Measurements from ENCODE around the gene MAP3K10.

The MAP3K10 gene

DNA sequence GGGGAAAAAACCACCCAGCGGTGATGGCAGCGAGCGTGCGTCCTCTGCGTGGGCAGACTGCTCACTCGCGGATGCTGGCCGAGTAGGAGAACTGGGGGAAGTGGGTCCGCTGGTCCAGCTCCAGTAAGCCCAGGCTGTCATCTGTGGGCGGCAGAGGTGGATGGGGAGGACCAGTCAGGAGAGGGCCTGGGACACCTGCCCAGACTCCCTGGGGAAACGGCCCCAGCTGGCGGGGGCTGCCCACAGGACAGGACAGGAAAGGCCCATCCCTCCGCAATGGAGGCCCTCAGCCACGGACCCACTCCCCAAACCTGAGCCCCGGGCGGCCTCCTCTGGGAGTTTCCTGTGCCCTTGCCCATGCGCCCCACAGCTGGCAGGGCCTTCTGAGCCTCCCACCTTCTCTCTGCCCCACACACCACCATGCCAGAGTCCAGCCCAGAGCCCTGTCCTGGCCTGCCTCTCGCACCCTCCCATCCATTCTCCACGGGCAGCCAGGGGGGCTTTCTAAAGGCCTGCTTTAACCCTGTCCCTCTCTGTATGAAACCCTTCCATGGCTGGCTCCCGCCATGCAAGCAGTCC is 42.7 kb downstream of the MAP3K10 start:
- no peak for DNase-seq (ENCODE audit: low spot score)

DNA sequence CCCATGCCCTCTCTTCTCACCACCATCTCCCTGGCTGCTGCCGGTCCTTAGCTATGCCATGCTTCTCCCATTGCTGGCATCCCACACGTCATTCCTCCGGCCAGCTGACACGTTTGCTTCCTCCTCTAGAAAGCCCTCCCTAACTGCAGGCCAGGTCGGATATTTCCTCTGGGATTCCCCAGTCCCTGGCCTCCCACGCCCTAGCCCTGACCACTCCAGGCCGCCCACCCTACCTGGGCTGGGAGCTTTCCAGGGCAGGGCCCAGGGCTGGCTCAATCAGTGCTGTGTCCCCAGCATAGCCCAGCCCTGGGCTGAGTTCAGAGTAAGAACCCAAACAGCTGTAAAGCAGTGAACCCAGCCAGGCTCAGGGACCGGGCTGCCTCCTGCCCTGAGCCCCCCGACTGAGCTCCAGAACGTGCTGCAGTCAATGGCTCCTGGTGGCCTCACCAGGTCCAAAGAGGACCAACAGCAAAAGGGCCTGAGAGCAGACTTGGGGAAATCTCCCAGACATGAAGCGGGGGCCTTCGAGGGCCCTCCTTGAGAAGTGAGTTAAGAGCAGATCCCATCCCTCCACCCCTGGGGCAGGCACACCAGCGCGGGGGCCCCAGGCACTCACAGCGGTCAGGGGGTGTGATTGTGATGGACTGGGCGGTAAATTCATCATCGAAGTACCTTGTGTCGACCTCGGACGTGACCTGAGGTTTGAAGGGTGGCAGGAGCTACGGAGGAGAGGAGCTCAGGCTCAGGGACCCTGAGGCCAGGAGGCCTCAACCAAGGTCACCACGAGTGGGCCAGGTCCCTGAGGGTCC is 43.4 kb downstream of the MAP3K10 start:
- DNase-seq (ENCODE audit: low spot score) = no peak

DNA sequence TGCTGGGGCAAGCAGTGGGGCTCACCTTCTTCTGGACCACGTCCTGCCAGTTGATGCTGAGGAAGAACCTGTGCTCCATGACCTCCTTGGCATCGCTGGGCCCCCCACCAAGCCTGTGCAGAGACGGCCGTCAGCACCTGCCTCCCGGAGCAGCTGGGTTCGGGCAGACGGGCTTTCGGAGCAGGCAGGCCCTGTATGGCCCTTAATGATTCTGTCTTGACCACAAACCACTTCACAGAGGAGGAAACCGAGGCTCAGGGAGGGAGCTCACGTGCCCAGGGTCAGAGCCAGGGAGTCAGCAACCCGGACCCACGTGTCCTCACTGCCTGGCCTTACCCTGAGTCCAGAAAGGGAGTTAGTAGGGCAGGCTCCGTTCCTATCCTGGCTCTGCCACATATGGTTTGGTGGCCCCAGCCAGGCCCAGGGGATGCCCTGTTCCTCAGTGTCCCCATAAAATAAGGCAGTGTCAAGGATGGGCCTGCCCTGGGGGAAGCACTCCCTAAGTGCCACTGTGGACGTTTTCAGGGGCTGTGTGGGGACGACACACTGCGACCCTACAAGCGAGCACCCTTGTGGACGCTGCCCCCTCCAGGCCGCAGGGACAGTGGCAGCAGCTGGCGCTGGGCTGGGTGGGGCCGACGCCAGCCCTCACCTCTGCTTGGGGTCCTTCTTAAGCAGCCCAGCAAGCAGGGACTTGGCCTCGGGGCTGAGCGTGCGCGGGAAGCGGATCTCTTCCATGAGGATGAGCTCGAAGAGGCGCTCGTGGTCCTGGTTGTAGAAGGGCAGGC is 44.2 kb downstream of the MAP3K10 start:
- DNase-seq (ENCODE audit: low spot score) = no peak

DNA sequence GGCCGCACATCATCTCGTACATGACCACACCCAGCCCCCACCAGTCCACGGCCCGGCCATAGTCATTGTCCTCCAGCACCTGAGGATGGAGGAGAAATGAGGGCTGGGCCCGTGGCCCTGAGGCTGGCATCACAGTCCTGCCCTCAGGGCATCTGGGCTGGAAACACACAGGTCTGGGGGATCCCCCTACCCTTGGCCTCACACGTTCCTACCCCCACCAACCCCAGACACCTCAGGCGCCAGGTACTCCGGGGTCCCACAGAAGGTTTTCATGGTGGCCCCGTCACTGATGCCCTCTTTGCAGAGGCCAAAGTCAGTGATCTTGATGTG is 44.8 kb downstream of the MAP3K10 start:
- DNase-seq (ENCODE audit: low spot score) = no peak

DNA sequence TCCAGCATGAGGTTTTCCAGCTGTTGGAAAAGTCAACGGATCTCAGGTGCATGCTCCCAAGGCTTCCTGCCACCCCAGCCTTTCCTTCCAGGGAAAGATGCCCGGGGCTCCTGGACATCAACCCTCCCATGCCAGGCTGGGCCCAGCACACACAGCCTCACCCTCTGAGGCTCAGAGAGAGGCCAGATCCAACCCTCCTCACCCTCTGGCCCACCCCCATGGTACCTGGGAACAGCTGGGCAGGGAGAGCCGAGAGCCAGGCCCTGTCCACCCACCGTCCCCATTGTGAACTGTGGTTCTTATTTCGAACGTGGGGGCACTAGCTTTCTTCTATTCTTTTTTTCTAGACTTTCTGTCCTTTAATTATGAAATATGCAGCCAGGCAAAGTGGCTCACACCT is 45.1 kb downstream of the MAP3K10 start:
- no peak for DNase-seq (ENCODE audit: low spot score)

DNA sequence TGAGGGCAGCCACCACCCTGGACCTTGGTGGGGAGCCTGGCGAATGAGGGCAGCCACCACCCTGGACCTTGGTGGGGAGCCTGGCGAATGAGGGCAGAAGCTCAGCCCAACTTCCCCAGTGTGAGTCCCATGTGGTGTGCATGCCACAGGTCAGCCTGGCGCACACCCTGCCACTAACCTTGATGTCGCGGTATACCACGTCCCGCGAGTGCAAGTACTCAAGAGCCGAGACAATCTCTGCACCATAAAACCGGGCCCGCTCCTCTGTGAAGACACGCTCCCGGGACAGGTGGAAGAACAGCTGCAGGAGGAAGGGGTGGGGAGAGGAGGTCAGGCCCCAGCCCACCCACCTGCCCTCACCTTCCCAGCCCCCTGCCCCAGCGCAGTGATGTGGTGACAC is 46.6 kb downstream of the MAP3K10 start:
- DNase-seq (ENCODE audit: low spot score) = no peak

DNA sequence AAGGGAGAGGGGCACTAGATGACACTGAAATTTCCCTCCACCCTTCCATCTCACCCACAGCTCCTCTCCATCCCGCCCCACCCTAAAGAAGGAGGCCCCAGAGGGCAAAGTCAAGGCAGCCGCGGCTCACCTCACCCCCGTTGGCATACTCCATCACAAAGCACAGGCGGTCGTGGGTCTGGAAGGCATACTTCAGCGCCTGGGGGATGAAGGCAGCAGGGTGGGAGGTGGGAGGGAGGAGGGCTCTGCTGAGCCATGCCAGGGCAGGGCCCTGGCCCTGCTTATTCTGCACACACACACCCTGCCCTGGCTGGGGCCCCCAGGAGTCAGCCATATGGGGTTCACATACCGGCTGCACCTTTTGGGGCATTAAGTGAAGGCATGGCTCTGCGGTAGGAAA is 47.5 kb downstream of the MAP3K10 start:
- DNase-seq (ENCODE audit: low spot score) = no peak

DNA sequence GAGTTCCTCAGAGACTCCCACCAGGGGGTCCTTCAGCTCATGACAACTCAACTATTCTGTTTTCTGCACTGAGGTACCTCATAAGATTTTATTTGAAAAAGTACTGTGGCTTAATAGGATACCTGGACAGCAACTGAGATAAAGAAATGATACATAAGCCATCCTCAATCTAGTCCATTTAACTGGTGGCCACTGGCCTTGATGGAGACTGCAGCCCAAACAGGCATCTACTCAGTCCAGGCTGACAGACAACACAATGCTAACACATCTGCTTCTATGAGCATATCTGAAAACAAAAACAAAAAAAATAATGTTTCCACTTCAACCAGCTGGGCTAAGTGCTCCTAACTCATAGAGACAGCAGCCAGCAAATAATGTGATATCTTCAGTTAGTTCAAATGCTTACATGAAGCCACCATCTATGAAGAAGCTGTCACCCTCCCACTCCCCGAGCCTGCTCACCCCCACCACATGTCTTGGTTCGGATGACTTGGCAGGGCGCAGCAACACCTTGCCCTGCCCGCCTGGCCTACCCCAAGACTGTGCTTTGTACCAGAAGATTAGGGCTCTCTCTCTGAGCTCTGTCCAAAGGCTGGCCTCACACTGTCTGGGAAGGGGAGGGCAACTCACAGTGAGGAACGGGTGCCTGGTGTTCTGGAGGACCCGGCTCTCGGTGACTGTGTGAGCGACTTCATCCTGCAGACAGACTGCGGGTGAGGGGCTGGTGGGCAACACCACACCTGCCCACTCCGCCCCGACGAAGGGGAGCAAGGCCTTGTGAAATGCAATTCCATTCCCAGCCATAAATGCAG is 48.4 kb downstream of the MAP3K10 start:
- DNase-seq (ENCODE audit: low spot score) = no peak

DNA sequence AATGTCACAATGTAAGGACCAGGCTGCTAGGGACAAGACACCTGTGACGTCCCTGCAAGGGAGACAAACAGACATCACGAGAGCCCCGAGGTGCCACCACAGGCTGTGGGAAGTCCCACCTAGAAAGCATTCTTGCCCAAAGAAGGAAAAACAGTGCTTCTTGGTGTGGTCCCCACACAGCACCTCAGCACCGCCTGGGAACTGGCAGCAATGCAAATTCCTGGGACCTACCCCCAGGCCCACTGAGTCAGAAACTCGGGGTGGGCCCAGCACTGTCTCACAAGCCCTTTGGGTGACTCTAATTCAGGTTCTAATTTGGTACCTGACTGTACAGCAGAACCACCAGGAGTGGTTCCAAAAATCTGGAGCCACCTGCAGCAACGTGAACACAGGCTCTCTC is 49.1 kb downstream of the MAP3K10 start:
- DNase-seq (ENCODE audit: low spot score) = no peak

DNA sequence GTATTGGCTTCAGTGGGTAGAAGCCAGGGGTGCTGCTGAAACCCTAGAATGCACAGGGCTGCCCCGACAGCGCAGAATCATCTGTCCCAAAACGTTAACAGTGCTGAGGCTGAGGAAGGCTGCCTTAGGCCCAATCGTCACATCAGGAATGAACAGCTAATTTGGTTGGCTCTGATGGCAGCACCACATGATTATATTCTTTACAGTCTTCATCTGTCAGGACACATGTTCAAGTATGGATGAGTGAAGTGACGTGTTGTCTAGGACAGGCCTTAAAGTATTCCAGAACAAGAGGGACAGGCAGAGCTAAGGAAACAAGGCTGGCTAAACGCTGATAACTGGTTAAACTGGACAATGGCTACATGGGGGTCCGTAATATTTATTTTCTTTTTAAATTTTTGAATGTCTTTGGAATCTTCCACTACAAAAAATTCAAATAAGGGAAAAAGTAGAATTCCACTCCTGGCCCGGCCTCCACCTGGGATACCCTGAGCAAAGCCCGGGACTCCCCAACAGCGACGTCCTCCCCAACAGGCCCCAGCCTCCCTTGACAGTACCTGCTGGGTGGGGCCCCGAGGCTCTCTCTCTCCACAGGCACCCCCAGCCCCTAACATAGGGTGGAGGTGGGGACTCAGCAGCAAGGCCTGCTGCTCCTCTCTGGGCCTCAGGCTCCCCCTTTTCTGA is 50.0 kb downstream of the MAP3K10 start:
- no peak for DNase-seq (ENCODE audit: low spot score)

DNA sequence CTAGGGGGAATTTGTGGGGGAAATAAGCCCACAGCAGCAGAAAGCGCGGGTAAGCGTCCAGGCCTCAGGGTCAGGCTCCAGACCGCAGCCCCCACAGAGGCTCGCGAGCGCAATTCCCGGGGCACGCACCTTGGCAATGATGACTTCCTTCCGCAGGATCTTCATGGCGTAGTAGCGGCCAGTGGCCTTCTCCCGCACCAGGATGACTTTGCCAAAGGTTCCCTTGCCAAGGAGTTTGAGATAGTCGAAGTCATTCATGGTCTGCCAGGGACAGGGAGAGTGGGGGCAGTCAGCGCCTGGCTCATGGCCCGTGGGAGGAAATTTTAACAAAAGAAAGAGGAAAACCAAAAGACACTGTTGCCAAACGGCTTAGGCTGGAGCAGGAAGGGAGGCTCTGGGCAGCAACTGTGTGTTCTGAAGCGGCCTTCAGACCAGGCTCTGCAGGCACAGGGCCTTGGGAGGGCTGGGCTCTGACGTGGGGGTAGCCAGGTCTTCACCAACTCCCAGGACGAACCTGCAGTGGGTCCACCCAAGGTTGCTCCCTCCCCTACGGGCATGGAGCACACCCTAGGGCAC is 50.7 kb downstream of the MAP3K10 start:
- no peak for DNase-seq (ENCODE audit: low spot score)

DNA sequence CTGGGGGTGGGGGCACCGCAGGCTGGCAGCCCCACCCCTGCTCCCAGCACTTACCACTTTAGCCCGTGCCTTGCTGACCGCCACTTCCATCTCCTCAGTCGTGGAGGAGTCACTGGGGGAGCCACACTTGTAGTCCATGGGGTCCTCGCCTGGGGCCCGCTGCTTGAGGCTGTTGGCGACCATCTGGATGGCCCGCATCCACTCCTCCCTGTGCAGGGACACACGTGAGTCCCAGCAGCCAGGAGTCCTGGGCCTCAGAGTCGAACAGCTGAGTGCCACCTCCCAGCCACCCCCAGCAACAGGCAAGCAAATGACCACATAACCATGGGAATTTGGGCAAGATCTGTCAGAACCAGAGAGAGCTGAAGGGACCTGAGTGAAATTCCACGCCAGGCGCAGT is 51.3 kb downstream of the MAP3K10 start:
- DNase-seq (ENCODE audit: low spot score) = no peak

DNA sequence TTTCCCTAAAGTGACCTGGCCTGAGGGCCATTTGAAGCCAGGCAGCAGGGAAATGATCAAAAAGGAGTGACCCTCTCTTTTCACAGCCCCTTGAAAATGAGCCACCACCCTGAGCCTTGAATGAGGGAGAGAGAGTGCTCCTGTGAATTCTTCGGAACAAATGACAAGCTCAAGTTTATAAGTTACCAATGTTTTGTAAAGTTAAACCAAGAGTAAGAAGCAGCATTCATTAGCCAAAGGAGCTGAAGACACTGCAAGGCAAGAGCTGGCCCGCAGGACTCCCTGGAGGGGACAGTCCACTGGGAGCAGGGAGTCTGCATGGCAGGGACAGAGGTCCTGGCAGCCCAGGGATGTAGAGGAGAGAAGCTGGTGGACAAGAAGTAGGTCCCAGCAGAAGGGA is 52.0 kb downstream of the MAP3K10 start:
- no peak for DNase-seq (ENCODE audit: low spot score)

DNA sequence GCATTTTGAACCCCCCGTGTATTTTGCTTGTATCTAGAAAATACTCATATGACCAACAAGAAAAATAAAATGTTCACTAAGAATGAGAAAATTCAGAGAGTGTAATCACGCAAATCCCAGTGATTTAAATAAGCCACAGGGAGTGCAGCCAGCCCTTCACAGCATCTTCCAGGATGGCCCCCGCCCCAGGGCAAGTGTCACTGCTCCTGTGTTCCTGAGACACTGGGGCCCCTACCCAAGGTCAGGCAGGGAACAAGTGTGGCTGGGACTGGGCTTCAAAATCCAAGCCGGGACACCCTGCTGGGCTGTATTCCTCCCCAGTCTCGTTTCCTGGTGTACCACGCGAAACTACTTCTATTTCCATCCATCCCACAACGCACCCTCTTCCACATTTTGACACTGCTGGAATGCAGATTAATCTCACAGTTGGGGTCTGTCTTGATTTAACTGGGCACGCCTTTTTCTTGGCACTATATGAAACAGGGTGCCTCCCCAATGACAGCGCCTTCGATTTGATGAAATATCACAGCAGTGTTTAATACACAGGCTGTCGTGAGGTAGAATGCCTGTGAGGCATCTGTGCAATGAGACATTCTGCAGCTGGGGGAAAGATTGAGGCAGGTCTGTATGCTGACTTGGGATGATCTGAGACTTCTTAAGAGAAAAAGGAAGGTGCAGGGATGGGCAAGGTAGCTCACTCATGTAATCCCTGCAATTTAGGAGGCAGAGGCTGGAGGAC is 53.5 kb downstream of the MAP3K10 start:
- no peak for DNase-seq (ENCODE audit: low spot score)

DNA sequence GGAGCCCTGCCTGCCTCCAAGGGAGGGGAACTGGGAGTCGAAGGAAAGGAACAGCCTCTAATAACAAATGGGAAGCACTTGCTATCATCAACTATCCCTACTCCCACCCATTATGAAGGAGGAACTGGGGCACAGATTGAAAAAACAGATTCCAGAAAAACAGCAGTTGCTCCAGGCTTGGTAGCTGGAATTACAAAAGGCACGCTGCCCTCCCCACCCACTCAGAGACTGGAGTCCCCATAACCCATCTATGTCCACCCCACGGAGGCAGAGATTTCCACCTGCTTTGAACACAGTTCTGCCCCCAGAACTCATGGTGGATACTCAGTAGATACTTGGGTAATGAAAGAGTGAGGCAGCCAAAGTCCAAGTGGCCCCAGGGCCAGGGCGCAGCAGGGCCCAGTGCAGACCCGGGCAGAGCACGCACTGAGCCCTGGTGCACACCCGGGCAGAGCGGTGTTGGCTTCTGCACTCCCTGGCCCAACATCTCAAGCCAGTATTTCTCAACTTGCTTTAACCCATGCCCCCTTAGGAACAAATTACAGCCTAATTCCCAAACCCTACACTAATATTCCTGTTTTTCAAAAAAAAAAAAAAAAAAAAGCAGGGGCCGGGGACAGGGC is 54.4 kb downstream of the MAP3K10 start:
- no peak for DNase-seq (ENCODE audit: low spot score)

DNA sequence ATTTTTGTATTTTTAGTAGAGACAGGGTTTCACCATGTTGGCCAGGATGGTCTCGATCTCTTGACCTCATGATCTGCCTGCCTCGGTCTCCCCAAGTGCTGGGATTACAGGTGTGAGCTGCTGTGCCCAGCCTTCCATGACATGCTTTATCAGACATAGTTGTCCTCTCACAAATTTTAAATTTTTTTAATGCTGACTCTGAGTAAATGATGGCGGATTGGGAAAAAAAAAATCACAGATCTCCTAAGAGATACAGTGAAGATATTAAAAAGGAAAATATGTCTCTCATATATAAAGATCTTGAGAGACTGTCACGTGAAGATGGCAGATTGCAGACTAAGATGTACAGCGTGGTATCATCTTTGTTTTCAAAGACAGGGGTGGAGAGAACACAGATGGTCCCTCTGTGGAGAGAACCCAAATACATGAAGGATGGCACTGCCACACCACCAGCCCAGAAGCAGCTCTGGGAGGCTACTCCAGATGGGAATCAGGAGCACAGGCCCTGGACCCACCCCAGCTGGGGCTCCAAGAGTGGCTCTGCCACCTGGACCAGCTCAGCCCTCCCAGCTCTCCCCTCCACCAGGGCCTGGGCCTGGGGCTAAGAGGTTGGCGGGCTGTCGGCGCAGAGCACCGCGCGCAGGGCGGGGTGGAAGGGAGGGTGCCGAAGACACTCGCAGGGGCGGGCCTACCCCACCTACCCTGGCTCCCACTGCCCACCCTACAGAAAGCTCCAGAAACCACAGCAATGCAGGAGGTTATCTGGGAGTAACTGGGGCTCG is 55.3 kb downstream of the MAP3K10 start:
- DNase-seq (ENCODE audit: low spot score) = no peak

DNA sequence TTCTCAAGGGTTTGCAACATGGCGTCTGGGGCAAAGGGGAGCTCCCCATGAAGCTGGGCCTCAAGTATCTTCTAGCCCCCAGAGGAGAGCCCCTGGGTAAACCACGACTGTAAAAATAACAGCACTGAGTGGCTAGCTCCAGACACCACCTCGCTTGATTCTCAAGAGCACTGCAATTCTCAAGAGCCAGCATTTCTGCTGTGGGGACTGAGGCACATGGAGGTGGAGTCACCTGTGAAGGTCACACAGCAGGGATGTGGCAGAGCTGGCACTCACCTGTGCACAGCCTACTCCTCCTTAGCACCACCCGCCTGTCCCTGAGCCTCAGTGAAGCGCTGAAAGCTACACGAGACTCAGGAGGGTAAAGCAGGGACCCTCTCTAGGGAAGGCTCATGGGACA is 56.0 kb downstream of the MAP3K10 start:
- DNase-seq (ENCODE audit: low spot score) = no peak

DNA sequence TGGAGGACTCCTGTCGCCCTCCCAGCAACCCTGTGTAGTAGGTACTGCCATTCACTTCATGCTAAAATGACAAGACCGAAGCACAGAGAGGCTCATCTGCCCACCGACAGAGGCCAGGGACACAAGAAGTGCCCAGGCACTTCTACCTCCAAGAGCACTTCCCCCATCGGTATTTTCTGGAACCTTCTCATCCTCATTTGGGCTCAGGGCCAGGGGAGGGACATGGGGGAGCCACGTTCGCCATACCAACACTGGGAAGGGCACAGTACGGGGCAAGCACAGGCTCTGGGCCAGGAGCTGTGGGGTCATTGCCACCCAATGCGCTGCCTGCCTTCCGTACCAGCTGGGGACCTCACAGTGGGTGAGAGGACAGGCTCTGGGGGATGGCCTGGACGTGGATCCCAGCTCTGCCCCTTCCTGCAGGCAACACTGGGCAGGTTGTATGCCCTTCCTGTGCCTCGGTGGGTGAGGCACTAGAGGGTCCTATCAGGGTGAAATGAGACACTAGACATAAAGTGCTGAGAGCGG is 56.6 kb downstream of the MAP3K10 start:
- DNase-seq (ENCODE audit: low spot score) = no peak

DNA sequence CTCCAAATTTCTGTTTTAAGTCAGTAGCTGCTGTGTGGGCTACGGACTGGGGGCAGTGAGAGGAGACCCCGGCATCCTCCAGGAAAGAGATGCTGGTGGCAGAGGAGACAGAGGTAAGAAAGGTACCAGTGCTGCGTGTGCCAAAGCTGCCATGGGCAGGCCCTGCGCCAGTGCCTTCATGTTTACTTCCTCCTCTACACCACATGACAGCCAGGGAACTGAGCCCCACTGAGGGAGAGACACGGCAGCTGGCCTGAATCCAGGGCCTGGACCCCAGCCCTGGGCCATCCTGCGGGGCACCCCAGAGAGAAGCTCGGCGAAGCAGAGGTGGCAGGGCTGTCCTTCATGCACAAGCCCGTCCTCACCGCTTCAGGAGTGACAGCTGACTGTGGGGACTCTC is 58.0 kb downstream of the MAP3K10 start:
- no peak for DNase-seq (ENCODE audit: low spot score)
